ENCODE data around the gene ITGAD. TPM values are rescaled to one million over a fixed set of nuclear protein-coding genes. Genes with fewer than 3 reads are reported as not detected.

The ITGAD gene
- total and polyA plus RNA-seq, 2 of the 8 experiments (the other 6 are each of a cell fraction or from before 2014, with no cell fraction given): 0.06 TPM; not detected in 1

DNA sequence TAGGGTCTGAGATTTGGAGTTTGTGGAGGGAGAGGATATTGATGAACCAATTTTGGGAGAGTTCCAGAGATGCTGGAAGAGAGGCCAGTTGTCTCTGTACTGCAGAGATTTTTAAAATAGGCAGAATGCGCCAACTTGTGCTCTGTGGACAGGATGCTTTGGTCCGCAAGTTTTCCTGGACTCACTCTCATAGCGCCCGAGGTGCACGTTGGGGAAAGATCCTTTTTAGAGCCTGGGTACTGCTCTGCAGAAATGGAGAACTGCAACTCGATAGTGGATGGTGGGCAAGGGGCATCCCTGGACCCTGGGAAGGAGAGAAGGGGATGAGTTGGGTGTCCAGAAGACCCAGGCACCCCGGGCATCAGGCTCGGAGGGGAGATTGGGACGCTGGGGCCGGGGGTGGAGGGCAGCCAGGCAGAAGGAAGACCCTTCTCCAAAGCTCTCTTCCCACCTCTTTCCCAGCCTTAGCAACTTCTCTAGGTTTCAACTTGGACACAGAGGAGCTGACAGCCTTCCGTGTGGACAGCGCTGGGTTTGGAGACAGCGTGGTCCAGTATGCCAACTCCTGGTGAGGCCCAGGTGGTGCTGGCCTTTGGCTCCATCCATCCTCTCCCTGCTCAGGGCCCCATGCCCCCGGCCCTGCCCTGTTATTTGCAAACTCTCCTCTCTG, 37.6 kb upstream of the ITGAD start (continued):
- TF ChIP-seq ATF2 (IDR thresholded peaks at IDR 0.05; ENCODE audit: low read length) (no peak), ATF3 (IDR thresholded peaks at IDR 0.05; ENCODE audit: insufficient read depth, low read depth, low read length) (no peak), HDAC2 (IDR thresholded peaks at IDR 0.05; ENCODE audit: borderline replicate concordance in 1 of 2, low read depth in 2 of 2, low read length in 2 of 2) (no peak)

Measured in H1 (cell line).